Pancreas (tissue), 10 donors: ENCODE results near the gene PRR23A. TPM values are rescaled to one million over a fixed set of nuclear protein-coding genes. Genes with fewer than 3 reads are reported as not detected.
"Not testable (repeated sequence)": the region's sequence is repeated elsewhere in the genome, so short reads cannot be mapped to it uniquely, and the experiment has no call there.

Experiments used
- ATAC-seq, 4 donors: fragments of 200-7000 bp; cut with Tn5 transposase; one replicate each; pipeline versions ENCODE4 v1.8.0 to v1.9.1; 2020; ENCODE audit warnings: mild to moderate bottlenecking in 4 of 4, moderate library complexity in 4 of 4
- DNase-seq, 6 donors: peaks; one replicate each; pipeline ENCODE4 v3.0.0-alpha.2; 2020
- FAIRE-seq: peaks from 2 replicates; lab custom pipeline; 2012; peaks lifted over from hg19 to GRCh38; lab: Jason Lieb, UNC
- H3K27ac ChIP-seq, 4 donors: fragments of 200-600 bp; sonication (generic); 1 replicate in 3 of 4; 2 replicates in 1 of 4; pipeline versions ENCODE4 v1.5.0 to v1.8.0; 2020
- H3K27me3 ChIP-seq, 4 donors: fragments of 200-600 bp; one replicate each; pipeline ENCODE4 v1.8.0; 2021
- H3K36me3 ChIP-seq, 3 donors: fragments of 200-600 bp; sonication (generic) in 1 of 3; one replicate each; pipeline versions ENCODE4 v1.5.0 to v1.8.0; 2020 to 2021
- H3K4me1 ChIP-seq, 3 donors: fragments of 200-600 bp; one replicate each; pipeline ENCODE4 v1.8.0; 2021
- H3K4me3 ChIP-seq, 4 donors: fragments of 200-600 bp; sonication (generic) in 2 of 4; one replicate each; pipeline versions ENCODE4 v1.5.0 to v1.8.0; 2020 to 2021
- H3K9me3 ChIP-seq, 4 donors: fragments of 200-600 bp; one replicate each; pipeline ENCODE4 v1.8.0; 2021
- CTCF ChIP-seq, 4 donors: fragments of 200-600 bp; sonication (generic) in 3 of 4; IDR thresholded peaks; one replicate each; pipeline versions ENCODE4 v1.5.0 to v1.8.0; 2021; ENCODE audit warnings: antibody characterized with exemption in 4 of 4
- whole genome bisulfite sequencing, 2 donors: extraction: QIAGEN DNeasy Blood & Tissue Kit; methylation state at CpG; one replicate each; pipeline ENCODE4 v1.1.7; 2013; 5-methylcytosine and 5-hydroxymethylcytosine counted together
- intact Hi-C, 3 donors: fragments of 100-400 bp; cut with DNase I; formaldehyde crosslinking; loops; one replicate each; pipeline versions ENCODE4 v1.11.1 to v1.14.2; 2022
- polyA plus RNA-seq, 2 donors: library from polyadenylated mRNA; stranded (reverse); fragments of 200-250 nt; gene quantifications; one replicate each; pipeline ENCODE4 v1.2.3, GENCODE V29; 2013
- total RNA-seq, 6 donors: library from RNA; stranded (reverse); fragmentation: NEBNext Ultra II Directional in 4 of 6; extraction: Animal tissue kit (Norgen Biotek cat#: 25700) in 4 of 6; gene quantifications; one replicate each; pipeline versions ENCODE4 v1.2.1 to v1.2.4, GENCODE V29; 2021 to 2023
- donor health status: healthy with polysubstance abuse.
- donor health status: DM: no; HTN: no; CAD: no; lungs with moderate emphysema.
- donor health status: DM: no; HTN: no; CAD: no.
- donor health status: control.
- donor health status: control.
- donor health status: Bipolar disorder and iron deficiency.
- donor health status: DM: yes; HTN: yes; CAD: no.
- donor health status: DM: no; HTN: no; CAD: no.
- donor health status: DM: no; HTN: no; CAD: no.
- donor health status: DM: yes; HTN: yes; CAD: no.

PRR23A gene
- total and polyA plus RNA-seq, 8 donors = not detected

GRCh38 chr3:139037478-139037877 is 31.4 kb upstream of the PRR23A start:
- H3K27me3 ChIP-seq = no peaks in the 10 kb centered on the region
- intact Hi-C loops = no loop called here
- WGBS, 2 donors = 85% methylated on average over 6 of the region's 6 CpGs
- no peak for ATAC-seq
- no peak for FAIRE-seq
- no peaks in the 10 kb centered on the region for H3K36me3 ChIP-seq
- no peak for DNase-seq
- no peaks in the 10 kb centered on the region for H3K4me1 ChIP-seq
- H3K27ac ChIP-seq = no peak overlapping the region
- no peaks in the 10 kb centered on the region for H3K9me3 ChIP-seq
- H3K4me3 ChIP-seq = no peak overlapping the region
- TF ChIP-seq CTCF (IDR thresholded peaks at IDR 0.05) = no peak

DNA sequence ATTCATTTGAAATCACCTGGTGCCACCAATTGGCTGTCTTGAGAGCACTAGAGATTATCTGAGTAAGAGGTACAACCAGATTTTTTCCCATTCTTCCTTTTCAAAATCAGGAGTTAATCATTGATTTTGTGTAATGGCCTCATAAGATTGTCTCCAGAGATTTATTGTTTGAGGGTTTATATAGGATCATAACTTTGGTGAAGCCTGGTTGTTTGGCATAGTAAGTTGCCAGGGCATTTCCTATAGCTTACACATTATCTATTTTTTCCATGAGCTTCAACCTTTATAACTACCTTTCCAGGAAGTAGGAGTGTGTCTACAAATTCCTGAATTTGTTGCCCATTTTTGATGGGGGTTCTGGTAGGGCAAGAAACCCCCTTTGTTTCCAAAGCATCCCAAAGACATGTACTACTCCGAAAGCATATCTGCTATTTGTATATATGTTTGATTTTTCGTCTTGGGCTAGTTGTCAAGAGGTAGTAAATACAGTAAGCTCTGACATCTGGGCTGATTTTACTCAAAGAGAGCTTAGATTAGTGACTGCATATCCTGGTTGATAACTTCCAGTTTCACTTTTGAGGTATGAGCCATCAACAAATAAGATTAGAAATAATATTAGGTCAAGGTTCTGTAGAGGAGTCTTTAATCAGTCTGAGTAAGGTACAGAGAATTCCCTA is 26.4 kb upstream of the PRR23A start:
- intact Hi-C loops = no loop called here
- no peaks in the 10 kb centered on the region for H3K27me3 ChIP-seq
- TF ChIP-seq CTCF (IDR thresholded peaks at IDR 0.05) = no peak
- FAIRE-seq = no peak
- ATAC-seq = no peak
- 71 to 78% methylated on average over 2 of the region's 2 CpGs for WGBS, 2 donors
- H3K9me3 ChIP-seq = no peaks in the 10 kb centered on the region
- H3K36me3 ChIP-seq = no peaks in the 10 kb centered on the region
- H3K4me3 ChIP-seq = no peak overlapping the region
- H3K27ac ChIP-seq = no peak overlapping the region
- no peaks in the 10 kb centered on the region for H3K4me1 ChIP-seq
- no peak for DNase-seq

DNA sequence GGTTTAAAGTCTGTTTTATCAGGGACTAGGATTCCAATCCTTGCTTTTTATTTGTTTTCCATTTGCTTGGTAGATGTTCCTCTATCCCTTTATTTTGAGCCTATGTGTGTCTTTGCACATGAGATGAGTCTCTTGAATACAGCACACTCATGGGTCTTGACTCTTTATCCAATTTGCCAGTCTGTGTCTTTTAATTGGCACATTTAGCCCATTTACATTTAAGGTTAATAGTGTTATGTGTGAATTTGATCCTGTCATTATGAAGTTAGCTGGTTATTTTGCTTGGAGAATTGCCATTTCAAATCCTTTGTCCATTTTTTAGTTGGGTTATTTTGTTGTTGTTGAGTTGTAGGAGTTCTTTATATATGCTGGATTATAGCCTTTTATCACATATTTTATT is 24.5 kb upstream of the PRR23A start:
- H3K9me3 ChIP-seq, H3K36me3 ChIP-seq, H3K27me3 ChIP-seq, H3K27ac ChIP-seq, intact Hi-C loops, H3K4me3 ChIP-seq, ATAC-seq, H3K4me1 ChIP-seq, DNase-seq, FAIRE-seq: not testable (repeated sequence)

- H3K27me3 ChIP-seq = no peaks in the 10 kb centered on the region
- no peaks in the 10 kb centered on the region for H3K36me3 ChIP-seq
- H3K4me1 ChIP-seq = no peaks in the 10 kb centered on the region
- FAIRE-seq (no peak), DNase-seq (no peak), ATAC-seq (no peak)
- TF ChIP-seq CTCF (IDR thresholded peaks at IDR 0.05) = no peak
- H3K9me3 ChIP-seq = no peaks in the 10 kb centered on the region
- WGBS, 2 donors = 80 to 86% methylated on average over 2 of the region's 2 CpGs
- no peak overlapping the region for H3K4me3 ChIP-seq
- intact Hi-C loops = no loop called here
- H3K27ac ChIP-seq = no peak overlapping the region
Observed at GRCh38 chr3:139024968-139025367, 18.9 kb upstream of the PRR23A start.

- no peak for DNase-seq
- Histone ChIP-seq H3K36me3 (no peaks in the 10 kb centered on the region), H3K27me3 (no peaks in the 10 kb centered on the region), H3K27ac (no peak within 1 kb of the TSS), H3K4me3 (no peak within 1 kb of the TSS), H3K9me3 (no peaks in the 10 kb centered on the region), H3K4me1 (no peaks in the 10 kb centered on the region)
- ATAC-seq = no peak
- 43 to 56% methylated on average over 17 to 19 of the region's 19 CpGs for WGBS, 2 donors
- no peak for TF ChIP-seq CTCF (IDR thresholded peaks at IDR 0.05)
- intact Hi-C loops = no loop called here
- FAIRE-seq = no peak
Observed at GRCh38 chr3:139020868-139021234, 14.8 kb upstream of the PRR23A start, which contains the start of gene PRR23B. TSS of gene PRR23B (minus strand) at chr3:139020926. CDS start at chr3:139020661, 265 bp downstream.
